Naive thymus-derived CD4-positive, alpha-beta T cell (primary cell): Measurements from ENCODE around the gene CHST6. TPM values are rescaled to one million over a fixed set of nuclear protein-coding genes. Genes with fewer than 3 reads are reported as not detected.

ENCODE experiments used
- ATAC-seq: fragments of 150-1000 bp; cut with Tn5 transposase; 2 replicates; pipeline ENCODE4 v1.10.0; 2021; ENCODE audit warnings: mild to moderate bottlenecking, moderate library complexity
- CTCF ChIA-PET: fragments of 350-600 bp; sonication (Branson Sonifier 250); formaldehyde crosslinking; loops from one replicate; lab custom pipeline; 2021; ENCODE audit warnings: antibody characterized with exemption; lab: Charles Lee
- POLR2A ChIA-PET: fragments of 350-600 bp; sonication (Branson Sonifier 250); formaldehyde crosslinking; loops from one replicate; lab custom pipeline; 2021; ENCODE audit warnings: antibody characterized with exemption, inconsistent platforms; lab: Charles Lee
- DNase-seq, 9 donors: peaks; one replicate each; pipeline versions ENCODE4 v3.0.0 to v3.0.0-alpha.2; 2020 to 2022; ENCODE audit warnings: mixed read lengths in 1 of 9
- H3K27ac ChIP-seq: one replicate; pipeline ENCODE4 v1.7.0; 2013; ENCODE audit warnings: mild to moderate bottlenecking, low read depth, low read length, moderate library complexity
- H3K27me3 ChIP-seq, 2 donors: one replicate each; pipeline ENCODE4 v1.7.0; 2013; ENCODE audit warnings: low read length in 2 of 2, mild to moderate bottlenecking in 2 of 2, moderate library complexity in 2 of 2; ENCODE audit not compliant: control insufficient read depth in 2 of 2, insufficient read depth in 2 of 2
- H3K36me3 ChIP-seq, 3 experiments: 1 replicate in 2 of 3; 2 replicates in 1 of 3; pipeline ENCODE4 v1.7.0; 2013; ENCODE audit warnings: low read length in 3 of 3, mild to moderate bottlenecking in 3 of 3, moderate library complexity in 1 of 3; ENCODE audit not compliant: insufficient read depth in 3 of 3, control insufficient read depth in 2 of 3
- H3K4me1 ChIP-seq, 2 donors: one replicate each; pipeline ENCODE4 v1.7.0; 2013; ENCODE audit warnings: low read length in 2 of 2, mild to moderate bottlenecking in 2 of 2, moderate library complexity in 1 of 2; ENCODE audit not compliant: control insufficient read depth in 2 of 2, insufficient read depth in 2 of 2
- H3K4me3 ChIP-seq: 2 replicates; pipeline ENCODE4 v1.7.0; 2013; ENCODE audit warnings: mild to moderate bottlenecking, low read length
- H3K9me3 ChIP-seq, 3 experiments: 1 replicate in 2 of 3; 2 replicates in 1 of 3; pipeline ENCODE4 v1.7.0; 2013; ENCODE audit warnings: low read length in 3 of 3; ENCODE audit not compliant: control insufficient read depth in 2 of 3
- H3K27ac Mint-ChIP-seq, 9 donors: one replicate each; pipeline ENCODE4 v1.8.0; 2020 to 2022; ENCODE audit warnings: mixed read lengths in 9 of 9, mild to moderate bottlenecking in 8 of 9, moderate library complexity in 5 of 9, inconsistent platforms in 2 of 9
- H3K27me3 Mint-ChIP-seq, 5 donors: one replicate each; pipeline ENCODE4 v1.8.0; 2021 to 2022; ENCODE audit warnings: mixed read lengths in 5 of 5, mild to moderate bottlenecking in 1 of 5
- H3K36me3 Mint-ChIP-seq, 5 donors: one replicate each; pipeline ENCODE4 v1.8.0; 2020 to 2022; ENCODE audit warnings: mixed read lengths in 5 of 5, mild to moderate bottlenecking in 3 of 5, inconsistent platforms in 1 of 5
- H3K4me1 Mint-ChIP-seq, 7 donors: one replicate each; pipeline ENCODE4 v1.8.0; 2020 to 2022; ENCODE audit warnings: mixed read lengths in 7 of 7, mild to moderate bottlenecking in 3 of 7, inconsistent platforms in 1 of 7
- H3K4me3 Mint-ChIP-seq, 10 donors: one replicate each; pipeline ENCODE4 v1.8.0; 2020 to 2022; ENCODE audit warnings: mild to moderate bottlenecking in 10 of 10, mixed read lengths in 10 of 10, moderate library complexity in 6 of 10, inconsistent platforms in 2 of 10
- H3K9me3 Mint-ChIP-seq, 11 donors: one replicate each; pipeline ENCODE4 v1.8.0; 2020 to 2022; ENCODE audit warnings: mixed read lengths in 11 of 11, mild to moderate bottlenecking in 4 of 11, inconsistent platforms in 1 of 11, moderate library complexity in 1 of 11
- intact Hi-C, 2 donors: fragments of 100-400 bp; cut with micrococcal nuclease; formaldehyde crosslinking; loops; one replicate each; pipeline ENCODE4 v1.15.1; 2023
- polyA plus RNA-seq, 2 donors: library from polyadenylated mRNA; unstranded; fragments of 300-500 nt; fragmentation: Illumina TruSeq; gene quantifications; one replicate each; pipeline ENCODE4 v1.2.3, GENCODE V29; 2021
- total RNA-seq, 6 experiments: library from RNA in 5 of 6; stranded (reverse) in 5 of 6; gene quantifications; 1 replicate in 5 of 6; 2 replicates in 1 of 6; pipeline ENCODE4 v1.2.3 and lab custom pipeline; 2021 to 2026

Gene CHST6
- total and polyA plus RNA-seq, 7 experiments from 2014 or later, result 0.05 to 0.14 (median 0.11) TPM; not detected in 4

GRCh38 chr16:75478480-75479345 lies 16.5 kb downstream of the CHST6 start:
- Mint-ChIP-seq H3K27me3 (peaks cover 0 to 17% (median 10%) of the 10 kb centered on the region in 5 donors), H3K27ac (no peak overlapping the region), H3K36me3 (no peaks in the 10 kb centered on the region), H3K4me1 (peaks cover 0 to 5% (median 0%) of the 10 kb centered on the region in 7 donors), H3K4me3 (no peak overlapping the region), H3K9me3 (peaks cover 0 to 5% (median 0%) of the 10 kb centered on the region in 11 donors)
- ChIA-PET POLR2A (no interaction called here), CTCF (no interaction called here)
- intact Hi-C loops, result no loop called here
- Histone ChIP-seq H3K36me3 (no peaks in the 10 kb centered on the region), H3K27me3 (no peaks in the 10 kb centered on the region), H3K27ac (no peak overlapping the region), H3K4me3 (no peak overlapping the region), H3K4me1 (no peaks in the 10 kb centered on the region), H3K9me3 (no peaks in the 10 kb centered on the region)
- ATAC-seq (no peak), DNase-seq (no peak)

- Mint-ChIP-seq H3K9me3 (peaks cover 0 to 5% (median 0%) of the 10 kb centered on the region in 11 donors), H3K27me3 (peaks cover 0 to 17% (median 8%) of the 10 kb centered on the region in 5 donors), H3K27ac (no peak overlapping the region), H3K4me1 (peaks cover 0 to 5% (median 0%) of the 10 kb centered on the region in 7 donors), H3K4me3 (no peak overlapping the region), H3K36me3 (no peaks in the 10 kb centered on the region)
- Histone ChIP-seq H3K27ac (no peak overlapping the region), H3K4me3 (no peak overlapping the region), H3K36me3 (no peaks in the 10 kb centered on the region), H3K4me1 (no peaks in the 10 kb centered on the region), H3K9me3 (no peaks in the 10 kb centered on the region), H3K27me3 (no peaks in the 10 kb centered on the region)
- intact Hi-C loops, result no loop called here
- no peak for DNase-seq
- ATAC-seq, result peak; percentile 71
- ChIA-PET CTCF (interaction anchor here (0.7 kb wide), 1 partner anchor 741 kb away, joined by 3 read pairs; no protein-coding TSS in a partner anchor), POLR2A (no interaction called here)
These were observed 17.4 kb downstream of the CHST6 start for GRCh38 chr16:75477680-75478473.

GRCh38 chr16:75476817-75477216 lies 18.4 kb downstream of the CHST6 start:
- no peaks in the 10 kb centered on the region for H3K9me3 ChIP-seq
- H3K4me3 ChIP-seq, result no peak overlapping the region
- H3K27me3 ChIP-seq, result no peaks in the 10 kb centered on the region
- DNase-seq (no peak), ATAC-seq (no peak)
- Mint-ChIP-seq H3K4me3 (no peak overlapping the region), H3K27ac (no peak overlapping the region), H3K4me1 (peaks cover 0 to 7% (median 2%) of the 10 kb centered on the region in 7 donors), H3K9me3 (peaks cover 0 to 5% (median 0%) of the 10 kb centered on the region in 11 donors), H3K27me3 (peaks cover 0 to 15% (median 8%) of the 10 kb centered on the region in 5 donors), H3K36me3 (no peaks in the 10 kb centered on the region)
- H3K27ac ChIP-seq, result no peak overlapping the region
- no peaks in the 10 kb centered on the region for H3K4me1 ChIP-seq
- intact Hi-C loops, result no loop called here
- ChIA-PET POLR2A (no interaction called here), CTCF (interaction anchor here (0.6 to 1.3 kb wide), 2 partner anchors 12 to 294 kb away, joined by 3 to 4 read pairs; partner anchors contain the start of gene TMEM170A)
- no peaks in the 10 kb centered on the region for H3K36me3 ChIP-seq

DNA sequence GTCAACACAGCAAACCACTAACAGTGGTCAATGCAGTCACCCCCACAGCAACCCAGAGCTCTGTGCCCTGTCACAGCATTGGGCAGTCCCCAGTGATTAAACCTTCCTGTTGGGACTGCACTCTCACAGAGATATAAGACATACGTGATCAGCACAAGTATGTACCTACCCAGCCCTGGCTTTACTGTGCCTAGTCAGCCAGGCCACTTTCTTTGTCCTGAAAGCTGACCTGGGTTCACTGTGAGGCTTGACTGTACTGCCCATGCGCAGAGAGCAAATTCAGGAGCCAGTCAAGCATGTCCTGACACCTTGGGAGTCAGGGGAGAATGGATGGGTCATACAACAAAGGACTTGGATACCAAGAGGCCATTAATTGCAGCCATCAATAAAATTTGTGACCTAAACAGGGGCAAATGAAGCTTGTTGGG lies 19.8 kb downstream of the CHST6 start:
- Mint-ChIP-seq H3K36me3 (no peaks in the 10 kb centered on the region), H3K9me3 (peaks cover 0 to 5% (median 0%) of the 10 kb centered on the region in 11 donors), H3K4me3 (no peak overlapping the region), H3K4me1 (peaks cover 0 to 7% (median 4%) of the 10 kb centered on the region in 7 donors), H3K27ac (no peak overlapping the region), H3K27me3 (peaks cover 0 to 10% (median under 1%) of the 10 kb centered on the region in 5 donors)
- no peak overlapping the region for H3K4me3 ChIP-seq
- no peaks in the 10 kb centered on the region for H3K4me1 ChIP-seq
- H3K27ac ChIP-seq, result no peak overlapping the region
- ATAC-seq (no peak), DNase-seq (no peak)
- H3K36me3 ChIP-seq, result no peaks in the 10 kb centered on the region
- H3K9me3 ChIP-seq, result no peaks in the 10 kb centered on the region
- CTCF ChIA-PET, result interaction anchor here (0.6 to 1.3 kb wide), 2 partner anchors 11 to 161 kb away, joined by 3 to 4 read pairs; partner anchors contain the start of gene TMEM170A
- intact Hi-C loops, result no loop called here
- no peaks in the 10 kb centered on the region for H3K27me3 ChIP-seq
- POLR2A ChIA-PET, result no interaction called here

DNA sequence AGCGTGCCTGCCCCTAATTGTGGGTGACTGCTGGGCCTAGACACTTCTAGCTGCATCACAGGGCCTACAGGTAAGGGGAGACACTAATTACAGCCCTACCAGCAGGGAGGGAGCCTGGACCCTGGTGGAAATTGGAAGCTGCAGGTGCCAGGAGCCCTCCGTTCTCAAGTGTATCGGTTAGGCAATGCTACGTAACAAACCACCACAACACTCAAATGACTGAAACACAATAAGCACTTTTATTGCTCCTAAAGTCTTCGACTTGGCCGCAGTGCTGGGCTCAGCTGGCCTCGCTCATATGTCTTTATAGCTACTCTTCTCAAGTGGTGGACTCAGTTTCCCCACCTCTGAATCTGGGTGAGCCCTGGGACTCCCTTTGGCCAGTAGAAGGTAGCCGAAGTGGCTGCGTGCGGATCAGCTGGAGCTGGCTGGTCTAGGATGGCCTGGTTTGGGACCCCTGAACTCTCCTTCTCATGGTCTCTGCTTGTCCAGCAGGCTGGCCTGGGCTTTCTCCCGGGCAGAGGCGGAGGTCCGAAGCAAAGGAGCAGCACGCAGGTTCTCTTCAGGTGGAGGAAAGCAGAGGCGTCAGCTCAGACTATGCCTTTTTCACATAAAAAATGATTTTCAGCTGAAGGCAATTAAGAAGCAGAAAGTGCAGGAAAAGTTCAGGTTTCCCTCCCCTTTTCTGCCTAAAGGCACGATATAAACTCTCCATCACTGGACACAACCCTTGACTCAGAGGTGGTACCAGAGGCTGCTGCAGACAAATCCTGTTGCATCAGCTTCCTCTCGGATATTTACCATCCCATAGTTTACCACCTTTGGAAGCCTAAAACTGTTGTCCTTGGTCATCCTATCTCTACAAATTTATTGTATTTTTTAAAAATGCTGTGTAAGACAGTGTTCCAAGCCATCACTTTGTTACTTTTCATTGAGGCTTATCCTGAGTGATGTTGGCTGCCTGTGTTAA lies 22.0 kb downstream of the CHST6 start:
- POLR2A ChIA-PET, result interaction anchor here (1.1 kb wide), 1 partner anchor 40 kb away, joined by 3 read pairs; the partner anchor contains the start of gene CFDP1
- DNase-seq (no peak), ATAC-seq (no peak)
- Histone ChIP-seq H3K4me3 (no peak overlapping the region), H3K27me3 (no peaks in the 10 kb centered on the region), H3K36me3 (no peaks in the 10 kb centered on the region), H3K9me3 (no peaks in the 10 kb centered on the region), H3K4me1 (no peaks in the 10 kb centered on the region), H3K27ac (no peak overlapping the region)
- CTCF ChIA-PET, result interaction anchor here (1.2 to 1.8 kb wide), 4 partner anchors 15 to 292 kb away, joined by 4 to 12 read pairs (median 4); no protein-coding TSS in a partner anchor
- H3K36me3 Mint-ChIP-seq, result no peaks in the 10 kb centered on the region
- intact Hi-C loops, result no loop called here
- H3K4me3 Mint-ChIP-seq, result no peak overlapping the region
- H3K27ac Mint-ChIP-seq, result no peak overlapping the region
- H3K9me3 Mint-ChIP-seq, result peaks cover 0 to 2% (median 0%) of the 10 kb centered on the region in 11 donors
- peaks cover 0 to 7% (median 4%) of the 10 kb centered on the region in 7 donors for H3K4me1 Mint-ChIP-seq
- H3K27me3 Mint-ChIP-seq, result peaks cover 0 to 10% (median 0%) of the 10 kb centered on the region in 5 donors
